Measurements from ENCODE around the gene PRKN.

GRCh38 chr6:161866570-161866969 is 861.0 kb downstream of the PRKN start:
- TF ChIP-seq CTCF (conservative IDR thresholded peaks at IDR 0.05 in 1 of 2, IDR thresholded peaks at IDR 0.05 in 1 of 2; ENCODE audit: low read depth in 1 of 2, low read length in 2 of 2) (no peak), EZH2 (IDR thresholded peaks at IDR 0.05; ENCODE audit: low read length, missing control alignments) (no peak)

All from fibroblast of lung (primary cell).